ENCODE measurements around the gene DPM2.

The DPM2 gene

DNA sequence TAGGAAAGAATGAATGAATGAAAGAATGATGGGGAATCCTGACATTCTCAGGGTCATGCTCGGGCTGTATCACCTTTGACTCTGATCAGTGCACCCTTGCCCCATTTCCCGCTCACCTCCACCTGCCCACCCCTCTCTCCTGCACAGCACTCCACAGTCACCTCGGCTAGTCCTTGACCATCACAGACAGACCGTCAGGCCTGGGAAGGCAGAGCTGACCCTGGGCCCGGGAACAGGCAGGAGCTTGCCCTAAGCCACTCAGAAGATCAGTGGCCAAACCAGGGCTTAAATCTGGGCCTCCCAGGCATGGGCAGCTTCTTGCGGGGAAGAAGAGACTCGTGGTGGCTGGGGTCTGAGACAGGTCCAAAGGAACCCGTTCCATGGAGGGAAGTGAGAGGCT is 41.8 kb downstream of the DPM2 start:
- DNase-seq, result no peak

DNA sequence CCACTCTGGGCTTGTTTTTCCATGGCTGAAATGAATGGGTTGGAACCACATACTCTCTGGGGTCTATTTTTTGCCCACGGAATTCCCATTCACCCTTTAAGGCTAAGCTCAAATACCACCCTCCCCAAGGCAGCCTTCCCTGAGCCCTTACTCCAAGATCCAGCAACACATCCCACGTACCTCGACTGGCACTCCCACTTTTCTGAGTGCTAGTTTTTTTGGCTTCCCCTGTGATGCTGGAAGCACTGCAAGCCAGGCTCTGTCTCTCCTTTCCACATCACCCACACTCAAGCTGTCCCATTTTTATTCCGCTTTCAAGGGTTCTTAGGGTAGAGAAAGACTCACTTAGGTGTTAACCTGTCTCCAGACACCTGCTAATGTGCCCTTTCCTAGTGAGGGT is 44.3 kb downstream of the DPM2 start:
- DNase-seq, result no peak

DNA sequence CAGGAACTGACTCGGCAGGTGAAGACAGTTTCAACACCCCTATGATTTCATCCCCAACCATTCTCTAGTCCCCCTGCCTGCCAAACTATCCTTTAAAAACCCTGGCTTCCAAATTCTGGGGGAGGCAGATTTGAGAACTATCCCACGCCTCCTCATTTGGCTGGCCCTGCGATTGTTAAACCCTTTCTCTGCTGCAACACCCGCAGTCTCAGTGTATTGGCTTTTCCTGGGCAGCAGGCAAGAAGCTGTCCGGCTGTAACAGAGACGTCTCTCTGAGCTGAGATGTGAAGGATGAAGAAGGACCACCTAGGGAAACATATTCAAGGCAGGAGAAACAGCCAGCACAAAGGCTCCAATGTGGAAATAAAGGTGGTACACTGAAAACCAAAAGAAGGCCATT is 44.8 kb downstream of the DPM2 start:
- DNase-seq, result no peak

DNA sequence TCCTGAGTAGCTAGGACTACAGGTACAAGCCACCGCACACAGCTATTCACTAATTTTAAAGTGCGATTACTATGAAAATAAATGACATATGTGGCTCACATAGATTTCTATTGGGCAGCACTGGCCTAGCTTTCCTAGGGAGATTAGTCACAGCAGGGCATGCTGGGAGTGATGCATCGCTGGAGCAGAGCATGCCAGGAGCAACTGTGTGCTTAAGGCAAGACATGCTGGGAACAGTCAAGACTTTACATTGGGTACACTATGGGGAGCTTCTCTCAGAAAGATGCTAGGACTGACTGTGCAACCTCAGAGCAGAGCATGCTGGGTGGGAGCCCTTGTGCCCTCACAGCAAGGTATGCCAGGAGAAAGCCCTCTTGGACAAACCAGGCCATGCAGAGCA is 47.6 kb downstream of the DPM2 start:
- DNase-seq, result no peak

DNA sequence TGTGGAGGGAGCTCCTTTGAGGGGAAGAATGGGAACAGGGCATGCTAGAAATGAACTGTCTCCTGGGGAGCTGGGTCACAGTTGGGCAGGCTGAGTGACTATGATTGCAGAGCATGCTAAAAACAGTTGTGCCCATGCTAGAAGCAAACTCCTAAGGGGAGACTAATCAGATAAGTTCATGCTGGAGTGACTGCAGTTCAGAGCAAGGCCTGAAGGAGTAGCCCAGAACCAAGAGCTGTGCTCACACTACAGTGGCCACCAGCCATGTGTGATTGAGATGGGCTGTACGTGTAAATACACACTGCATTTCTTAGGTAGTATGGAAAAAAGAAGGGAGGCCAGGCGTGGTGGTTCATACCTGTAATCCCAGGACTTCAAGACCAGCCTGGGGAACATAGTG is 49.9 kb downstream of the DPM2 start:
- no peak for DNase-seq

DNA sequence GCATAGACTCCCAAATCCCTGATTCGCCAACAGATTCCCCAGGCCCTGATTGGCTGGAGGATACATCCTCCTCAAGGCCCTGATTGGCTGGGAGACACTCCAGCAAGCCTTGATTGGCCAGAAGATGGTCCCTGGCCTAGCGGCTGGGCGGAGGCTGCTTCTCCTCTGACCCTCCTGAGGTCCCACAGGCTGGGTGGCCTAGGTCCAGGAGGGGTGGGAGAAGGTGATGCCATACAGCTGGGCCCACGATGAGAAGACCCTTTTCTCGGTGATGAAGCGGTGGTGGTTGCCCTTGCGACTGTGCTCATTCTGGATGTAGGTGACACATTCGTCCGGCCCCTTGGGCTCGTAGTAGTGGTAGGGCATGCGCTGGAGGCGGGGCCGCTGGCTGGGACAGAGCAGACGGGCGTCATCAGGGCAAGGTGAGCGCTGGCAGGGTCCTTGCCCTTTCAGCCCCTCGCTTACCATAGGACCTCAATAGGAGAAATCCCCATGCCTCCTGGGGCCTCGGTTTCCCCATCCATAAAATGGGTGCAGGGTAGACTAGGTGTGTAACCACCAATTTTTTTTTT is 51.2 kb downstream of the DPM2 start:
- DNase-seq, result no peak

DNA sequence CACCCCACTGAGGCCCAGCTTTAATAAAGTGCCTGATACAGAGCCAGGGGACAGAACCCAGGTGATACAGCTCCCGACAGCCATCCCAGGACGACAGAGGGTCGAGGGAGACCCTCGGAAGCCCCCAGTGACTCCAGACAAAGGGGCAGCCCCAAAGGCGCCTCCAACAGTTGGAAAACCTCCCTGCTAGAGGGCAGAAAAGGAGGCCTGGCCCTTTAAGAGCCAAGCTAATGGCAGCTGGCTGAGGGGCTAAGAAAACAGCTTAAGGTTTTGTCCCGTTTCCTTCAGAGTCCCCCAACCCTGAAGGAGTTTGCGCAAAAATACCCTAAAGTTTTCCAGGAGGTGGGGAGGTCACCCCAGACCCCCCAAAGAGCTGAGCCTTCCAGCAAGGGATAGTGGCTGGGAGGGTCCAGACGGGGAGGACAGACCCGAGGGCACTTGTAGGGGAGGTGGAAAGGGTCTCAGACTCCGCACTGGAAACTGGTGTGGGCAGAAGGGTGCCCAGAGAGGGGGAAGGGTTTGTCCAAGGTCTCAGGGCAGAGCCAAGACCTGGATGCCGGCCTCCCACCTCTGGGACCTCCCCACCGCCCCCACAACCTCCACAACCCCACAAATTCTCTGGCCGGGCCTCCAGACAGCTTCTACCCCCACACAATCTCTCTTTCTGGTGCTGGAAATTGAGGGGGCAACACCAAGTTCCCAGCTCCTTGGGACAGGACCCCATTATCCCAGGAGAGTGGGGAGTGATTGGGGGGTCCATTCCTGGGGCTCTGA is 52.0 kb downstream of the DPM2 start:
- DNase-seq, result no peak

Data from NCI-H526 (cell line).